ENCODE results near the gene MRPL44.

DNA sequence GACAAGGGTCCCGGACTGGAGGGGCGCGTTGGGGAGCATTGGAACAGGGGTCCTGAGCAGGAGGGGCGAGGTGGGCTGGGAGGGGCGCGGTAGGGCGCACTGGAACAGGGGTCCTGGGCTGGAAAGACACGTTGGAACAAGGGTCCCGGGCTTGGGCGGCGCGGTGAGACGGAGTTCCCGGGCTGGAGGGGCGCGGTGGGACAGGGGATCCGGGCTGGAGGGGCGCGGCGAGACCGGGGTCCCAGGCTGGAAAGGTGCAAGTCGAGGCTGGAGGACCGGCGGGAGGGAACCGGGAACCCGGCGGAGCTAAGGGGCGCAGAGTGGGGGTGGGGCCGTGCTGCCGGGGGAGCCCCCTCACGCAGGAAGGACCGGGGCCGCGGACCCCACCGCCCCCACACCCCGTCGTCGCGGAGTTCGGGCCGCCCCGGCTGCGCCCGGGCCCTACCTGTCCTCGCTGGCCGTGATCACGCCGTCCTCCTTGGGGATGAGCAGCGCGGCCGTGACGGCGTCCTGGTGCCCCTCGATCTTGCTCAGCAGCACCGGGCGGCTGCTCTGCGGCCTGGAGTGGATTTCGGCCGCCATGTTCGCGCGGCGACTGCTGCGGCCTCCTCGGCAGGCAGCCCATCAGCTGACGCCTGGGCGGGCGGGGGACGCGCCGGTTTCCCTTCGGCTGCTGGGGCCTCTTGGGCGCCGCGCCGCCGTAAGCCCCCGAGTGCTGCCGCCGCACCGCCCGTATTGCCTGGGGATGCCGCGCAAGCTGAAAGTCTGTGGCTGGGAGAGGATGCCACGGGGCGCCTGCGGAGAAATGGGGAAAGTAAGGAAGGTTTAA is 12.3 kb upstream of the MRPL44 start, which contains the start of gene WDFY1:
- TF ChIP-seq POLR2AphosphoS5 (IDR thresholded peaks at IDR 0.05; ENCODE audit: low read depth, low read length) = peak; percentile 74; the same call in 1 of the 2 replicates
- TF ChIP-seq RXRA (IDR thresholded peaks at IDR 0.05; ENCODE audit: insufficient read depth, low read depth, low read length) = no peak
- TF ChIP-seq, protein P1, sequence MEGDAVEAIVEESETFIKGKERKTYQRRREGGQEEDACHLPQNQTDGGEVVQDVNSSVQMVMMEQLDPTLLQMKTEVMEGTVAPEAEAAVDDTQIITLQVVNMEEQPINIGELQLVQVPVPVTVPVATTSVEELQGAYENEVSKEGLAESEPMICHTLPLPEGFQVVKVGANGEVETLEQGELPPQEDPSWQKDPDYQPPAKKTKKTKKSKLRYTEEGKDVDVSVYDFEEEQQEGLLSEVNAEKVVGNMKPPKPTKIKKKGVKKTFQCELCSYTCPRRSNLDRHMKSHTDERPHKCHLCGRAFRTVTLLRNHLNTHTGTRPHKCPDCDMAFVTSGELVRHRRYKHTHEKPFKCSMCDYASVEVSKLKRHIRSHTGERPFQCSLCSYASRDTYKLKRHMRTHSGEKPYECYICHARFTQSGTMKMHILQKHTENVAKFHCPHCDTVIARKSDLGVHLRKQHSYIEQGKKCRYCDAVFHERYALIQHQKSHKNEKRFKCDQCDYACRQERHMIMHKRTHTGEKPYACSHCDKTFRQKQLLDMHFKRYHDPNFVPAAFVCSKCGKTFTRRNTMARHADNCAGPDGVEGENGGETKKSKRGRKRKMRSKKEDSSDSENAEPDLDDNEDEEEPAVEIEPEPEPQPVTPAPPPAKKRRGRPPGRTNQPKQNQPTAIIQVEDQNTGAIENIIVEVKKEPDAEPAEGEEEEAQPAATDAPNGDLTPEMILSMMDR (IDR thresholded peaks at IDR 0.05; ENCODE audit: control extremely low read depth in 1 of 3, insufficient read depth in 1 of 3, low read depth in 1 of 3, low read length in 3 of 3) = no peak
- TF ChIP-seq SP2 (IDR thresholded peaks at IDR 0.05; ENCODE audit: low read length) = no peak
- peak; percentile 62 to 84 for TF ChIP-seq POLR2A (IDR thresholded peaks at IDR 0.05; ENCODE audit: control extremely low read depth in 1 of 2, low read depth in 2 of 2, low read length in 2 of 2)
- TF ChIP-seq HDAC2 (IDR thresholded peaks at IDR 0.05; ENCODE audit: borderline replicate concordance in 1 of 2, low read depth in 2 of 2, low read length in 2 of 2) = peak; percentile 6 to 71; a peak in 1 of 4 replicates
- peak; percentile 63; the same call in 1 of the 2 replicates for TF ChIP-seq CREB1 (IDR thresholded peaks at IDR 0.05)
- TF ChIP-seq SP4 (IDR thresholded peaks at IDR 0.05; ENCODE audit: low read length) = no peak; the same call in 1 of the 2 replicates
- TF ChIP-seq TEAD4 (IDR thresholded peaks at IDR 0.05; ENCODE audit: low read depth, low read length) = 0 out of 2 replicates have a peak, but pooled peaks have one; percentile 9

Measured in H1 (cell line).